Astrocyte (in vitro differentiated cells and primary cell): ENCODE measurements around the gene IL18RAP.

Experiments used
- EZH2 ChIP-seq: IDR thresholded peaks from 2 replicates; pipeline ENCODE4 v1.6.1; 2012; ENCODE audit warnings: mild to moderate bottlenecking, low read length, inconsistent platforms; ENCODE audit not compliant: insufficient read depth
- TF ChIP-seq, protein P1 (sequence below): IDR thresholded peaks from 2 replicates; pipeline ENCODE4 v1.5.1; 2011; ENCODE audit warnings: low read depth, mild to moderate bottlenecking, inconsistent platforms, low read length, moderate library complexity; ENCODE audit not compliant: insufficient read depth

DNA sequence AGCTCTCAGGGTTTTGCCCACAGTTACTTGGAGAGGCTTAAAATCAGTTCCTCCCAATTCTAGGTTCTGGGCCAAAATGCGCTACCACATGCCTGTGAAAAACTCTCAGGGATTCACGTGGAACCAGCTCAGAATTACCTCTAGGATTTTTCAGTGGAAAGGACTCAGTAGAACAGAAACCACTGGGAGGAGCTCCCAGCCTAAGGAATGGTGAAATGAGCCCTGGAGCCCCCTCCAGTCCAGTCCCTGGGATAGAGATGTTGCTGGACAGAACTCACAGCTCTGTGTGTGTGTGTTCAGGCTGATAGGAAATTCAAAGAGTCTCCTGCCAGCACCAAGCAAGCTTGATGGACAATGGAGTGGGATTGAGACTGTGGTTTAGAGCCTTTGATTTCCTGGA lies 29.0 kb downstream of the IL18RAP start:
- TF ChIP-seq, protein P1, sequence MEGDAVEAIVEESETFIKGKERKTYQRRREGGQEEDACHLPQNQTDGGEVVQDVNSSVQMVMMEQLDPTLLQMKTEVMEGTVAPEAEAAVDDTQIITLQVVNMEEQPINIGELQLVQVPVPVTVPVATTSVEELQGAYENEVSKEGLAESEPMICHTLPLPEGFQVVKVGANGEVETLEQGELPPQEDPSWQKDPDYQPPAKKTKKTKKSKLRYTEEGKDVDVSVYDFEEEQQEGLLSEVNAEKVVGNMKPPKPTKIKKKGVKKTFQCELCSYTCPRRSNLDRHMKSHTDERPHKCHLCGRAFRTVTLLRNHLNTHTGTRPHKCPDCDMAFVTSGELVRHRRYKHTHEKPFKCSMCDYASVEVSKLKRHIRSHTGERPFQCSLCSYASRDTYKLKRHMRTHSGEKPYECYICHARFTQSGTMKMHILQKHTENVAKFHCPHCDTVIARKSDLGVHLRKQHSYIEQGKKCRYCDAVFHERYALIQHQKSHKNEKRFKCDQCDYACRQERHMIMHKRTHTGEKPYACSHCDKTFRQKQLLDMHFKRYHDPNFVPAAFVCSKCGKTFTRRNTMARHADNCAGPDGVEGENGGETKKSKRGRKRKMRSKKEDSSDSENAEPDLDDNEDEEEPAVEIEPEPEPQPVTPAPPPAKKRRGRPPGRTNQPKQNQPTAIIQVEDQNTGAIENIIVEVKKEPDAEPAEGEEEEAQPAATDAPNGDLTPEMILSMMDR: no peak
- no peak for TF ChIP-seq EZH2
